ENCODE data around the gene RFC2. TPM values are rescaled to one million over a fixed set of nuclear protein-coding genes. Genes with fewer than 3 reads are reported as not detected.

Gene RFC2
- total RNA-seq, 1 experiment from 2014 or later = 75.6 TPM

DNA sequence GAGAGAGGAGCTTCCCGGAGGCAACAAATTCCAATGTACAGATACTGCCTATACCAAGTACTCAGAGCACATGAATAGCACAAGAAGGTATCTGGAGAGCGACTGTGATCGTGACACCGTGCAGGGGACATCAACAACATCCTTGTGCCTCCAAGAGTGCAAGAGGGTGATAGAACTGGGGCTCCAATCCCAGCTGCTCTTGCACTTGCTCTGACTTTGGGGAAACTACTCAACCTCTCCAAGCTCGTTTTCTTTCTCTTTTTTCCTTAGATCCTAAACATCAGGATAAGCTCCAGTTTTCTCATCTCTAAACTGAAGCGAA, 12.1 kb downstream of the RFC2 start:
- Histone ChIP-seq H4K20me1 (ENCODE audit: insufficient read depth) (no peaks in the 10 kb centered on the region; the same call in 1 of the 2 replicates), H3K27me3 (ENCODE audit: insufficient read depth, low read length) (no peaks in the 10 kb centered on the region), H3K36me3 (ENCODE audit: control insufficient read depth in 1 of 2, insufficient read depth in 2 of 2, low read length in 2 of 2) (peaks cover 31 to 71% of the 10 kb centered on the region in 2 experiments), H3K27ac (ENCODE audit: low read depth, low read length) (no peak overlapping the region), H3K4me3 (replicated peaks in 1 of 2; ENCODE audit: low read depth in 1 of 2, low read length in 2 of 2) (no peak overlapping the region), H3K9me2 (ENCODE audit: insufficient read depth) (no peaks in the 10 kb centered on the region), H3K4me2 (ENCODE audit: low read length) (no peak overlapping the region), H3K9me3 (ENCODE audit: control insufficient read depth in 1 of 2, insufficient read depth in 1 of 2, low read depth in 1 of 2, low read length in 2 of 2) (no peaks in the 10 kb centered on the region), H3K4me1 (ENCODE audit: control insufficient read depth in 1 of 2, insufficient read depth in 2 of 2, low read length in 2 of 2) (no peaks in the 10 kb centered on the region), H2AFZ (ENCODE audit: low read depth, low read length, poor library complexity, severe bottlenecking) (no peak overlapping the region), H3K9ac (ENCODE audit: low read length) (no peak overlapping the region), H3K79me2 (ENCODE audit: insufficient read depth, low read length) (peaks cover 26% of the 10 kb centered on the region)
- no peak for TF ChIP-seq EGR1 (IDR thresholded peaks at IDR 0.05; ENCODE audit: low read depth)
- no peak for DNase-seq (ENCODE audit: low read depth, low spot score)
- ATAC-seq = no peak
- CTCF ChIA-PET = no interaction called here
- intact Hi-C loops (cut with micrococcal nuclease) = no loop called here
- BruUV-seq (replicated peaks) = no TSS peak
- POLR2A ChIA-PET = interaction anchor here (1.5 kb wide), 1 partner anchor 11 kb away, joined by 3 read pairs; no protein-coding TSS in a partner anchor
- RAD21 ChIA-PET (ENCODE audit: low non-redundant PET in 1 of 2, low total read pairs in 2 of 2, uncharacterized antibody in 2 of 2, unreplicated experiment in 2 of 2) = no interaction called here

DNA sequence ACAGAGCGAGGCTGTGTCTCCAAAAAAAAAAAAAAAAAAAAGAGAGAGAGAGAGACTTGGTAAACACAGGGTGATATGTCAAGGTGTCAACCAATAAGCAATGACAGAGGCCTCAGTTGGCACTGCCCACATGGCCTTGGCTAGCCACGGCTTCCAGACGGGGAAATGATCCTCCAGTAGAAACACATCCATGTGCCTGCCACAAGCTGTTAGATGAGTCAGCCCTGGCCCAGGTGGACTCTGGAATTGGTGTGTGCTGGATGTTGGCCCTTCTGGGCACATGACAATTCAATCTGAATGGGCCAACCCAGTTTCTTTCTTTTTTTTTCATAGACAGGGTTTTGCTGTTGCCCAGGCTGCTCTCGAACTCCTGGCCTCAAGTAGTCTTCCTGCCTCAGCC, 13.7 kb downstream of the RFC2 start:
- intact Hi-C loops (cut with micrococcal nuclease) = no loop called here
- Histone ChIP-seq H2AFZ (ENCODE audit: low read depth, low read length, poor library complexity, severe bottlenecking) (no peak overlapping the region), H3K36me3 (ENCODE audit: control insufficient read depth in 1 of 2, insufficient read depth in 2 of 2, low read length in 2 of 2) (peaks cover 39 to 73% of the 10 kb centered on the region in 2 experiments), H3K27me3 (ENCODE audit: insufficient read depth, low read length) (no peaks in the 10 kb centered on the region), H3K4me3 (replicated peaks in 1 of 2; ENCODE audit: low read depth in 1 of 2, low read length in 2 of 2) (no peak overlapping the region), H3K27ac (ENCODE audit: low read depth, low read length) (no peak overlapping the region), H4K20me1 (ENCODE audit: insufficient read depth) (no peaks in the 10 kb centered on the region; the same call in 1 of the 2 replicates), H3K9ac (ENCODE audit: low read length) (no peak overlapping the region), H3K9me3 (ENCODE audit: control insufficient read depth in 1 of 2, insufficient read depth in 1 of 2, low read depth in 1 of 2, low read length in 2 of 2) (no peaks in the 10 kb centered on the region), H3K79me2 (ENCODE audit: insufficient read depth, low read length) (peaks cover 16% of the 10 kb centered on the region; the same call in 1 of the 2 replicates), H3K4me2 (ENCODE audit: low read length) (no peak overlapping the region), H3K9me2 (ENCODE audit: insufficient read depth) (no peaks in the 10 kb centered on the region), H3K4me1 (ENCODE audit: control insufficient read depth in 1 of 2, insufficient read depth in 2 of 2, low read length in 2 of 2) (no peaks in the 10 kb centered on the region)
- ChIA-PET POLR2A (no interaction called here), RAD21 (ENCODE audit: low non-redundant PET in 1 of 2, low total read pairs in 2 of 2, uncharacterized antibody in 2 of 2, unreplicated experiment in 2 of 2) (no interaction called here), CTCF (no interaction called here)
- no peak for DNase-seq (ENCODE audit: low read depth, low spot score)
- BruUV-seq (replicated peaks) = no TSS peak
- ATAC-seq = no peak
- TF ChIP-seq, protein P1, sequence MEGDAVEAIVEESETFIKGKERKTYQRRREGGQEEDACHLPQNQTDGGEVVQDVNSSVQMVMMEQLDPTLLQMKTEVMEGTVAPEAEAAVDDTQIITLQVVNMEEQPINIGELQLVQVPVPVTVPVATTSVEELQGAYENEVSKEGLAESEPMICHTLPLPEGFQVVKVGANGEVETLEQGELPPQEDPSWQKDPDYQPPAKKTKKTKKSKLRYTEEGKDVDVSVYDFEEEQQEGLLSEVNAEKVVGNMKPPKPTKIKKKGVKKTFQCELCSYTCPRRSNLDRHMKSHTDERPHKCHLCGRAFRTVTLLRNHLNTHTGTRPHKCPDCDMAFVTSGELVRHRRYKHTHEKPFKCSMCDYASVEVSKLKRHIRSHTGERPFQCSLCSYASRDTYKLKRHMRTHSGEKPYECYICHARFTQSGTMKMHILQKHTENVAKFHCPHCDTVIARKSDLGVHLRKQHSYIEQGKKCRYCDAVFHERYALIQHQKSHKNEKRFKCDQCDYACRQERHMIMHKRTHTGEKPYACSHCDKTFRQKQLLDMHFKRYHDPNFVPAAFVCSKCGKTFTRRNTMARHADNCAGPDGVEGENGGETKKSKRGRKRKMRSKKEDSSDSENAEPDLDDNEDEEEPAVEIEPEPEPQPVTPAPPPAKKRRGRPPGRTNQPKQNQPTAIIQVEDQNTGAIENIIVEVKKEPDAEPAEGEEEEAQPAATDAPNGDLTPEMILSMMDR (IDR thresholded peaks at IDR 0.05 in 2 of 3, conservative IDR thresholded peaks at IDR 0.05 in 1 of 3; ENCODE audit: borderline replicate concordance in 1 of 3, insufficient read depth in 1 of 3, low read depth in 2 of 3, low read length in 2 of 3) = no peak
- TF ChIP-seq CBX3 (IDR thresholded peaks at IDR 0.05; ENCODE audit: low read depth) = no peak
- no peak for TF ChIP-seq POLR2A (IDR thresholded peaks at IDR 0.05; ENCODE audit: borderline replicate concordance, extremely low read depth, insufficient read depth, insufficient read length)
- TF ChIP-seq, protein P2, sequence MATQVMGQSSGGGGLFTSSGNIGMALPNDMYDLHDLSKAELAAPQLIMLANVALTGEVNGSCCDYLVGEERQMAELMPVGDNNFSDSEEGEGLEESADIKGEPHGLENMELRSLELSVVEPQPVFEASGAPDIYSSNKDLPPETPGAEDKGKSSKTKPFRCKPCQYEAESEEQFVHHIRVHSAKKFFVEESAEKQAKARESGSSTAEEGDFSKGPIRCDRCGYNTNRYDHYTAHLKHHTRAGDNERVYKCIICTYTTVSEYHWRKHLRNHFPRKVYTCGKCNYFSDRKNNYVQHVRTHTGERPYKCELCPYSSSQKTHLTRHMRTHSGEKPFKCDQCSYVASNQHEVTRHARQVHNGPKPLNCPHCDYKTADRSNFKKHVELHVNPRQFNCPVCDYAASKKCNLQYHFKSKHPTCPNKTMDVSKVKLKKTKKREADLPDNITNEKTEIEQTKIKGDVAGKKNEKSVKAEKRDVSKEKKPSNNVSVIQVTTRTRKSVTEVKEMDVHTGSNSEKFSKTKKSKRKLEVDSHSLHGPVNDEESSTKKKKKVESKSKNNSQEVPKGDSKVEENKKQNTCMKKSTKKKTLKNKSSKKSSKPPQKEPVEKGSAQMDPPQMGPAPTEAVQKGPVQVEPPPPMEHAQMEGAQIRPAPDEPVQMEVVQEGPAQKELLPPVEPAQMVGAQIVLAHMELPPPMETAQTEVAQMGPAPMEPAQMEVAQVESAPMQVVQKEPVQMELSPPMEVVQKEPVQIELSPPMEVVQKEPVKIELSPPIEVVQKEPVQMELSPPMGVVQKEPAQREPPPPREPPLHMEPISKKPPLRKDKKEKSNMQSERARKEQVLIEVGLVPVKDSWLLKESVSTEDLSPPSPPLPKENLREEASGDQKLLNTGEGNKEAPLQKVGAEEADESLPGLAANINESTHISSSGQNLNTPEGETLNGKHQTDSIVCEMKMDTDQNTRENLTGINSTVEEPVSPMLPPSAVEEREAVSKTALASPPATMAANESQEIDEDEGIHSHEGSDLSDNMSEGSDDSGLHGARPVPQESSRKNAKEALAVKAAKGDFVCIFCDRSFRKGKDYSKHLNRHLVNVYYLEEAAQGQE (IDR thresholded peaks at IDR 0.05; ENCODE audit: low read depth) = no peak
- TF ChIP-seq EZH2phosphoT487 (IDR thresholded peaks at IDR 0.05; ENCODE audit: borderline replicate concordance) = no peak
- TF ChIP-seq SRF (IDR thresholded peaks at IDR 0.05; ENCODE audit: low read depth) = no peak
- no peak for TF ChIP-seq JUND (IDR thresholded peaks at IDR 0.05)
- no peak for TF ChIP-seq SIN3A (IDR thresholded peaks at IDR 0.05; ENCODE audit: low read depth)
- no peak for TF ChIP-seq RAD21 (IDR thresholded peaks at IDR 0.05; ENCODE audit: low read depth)
- no peak for TF ChIP-seq ZNF274 (IDR thresholded peaks at IDR 0.05; ENCODE audit: low read depth, low read length)
- no peak for TF ChIP-seq ELF1 (IDR thresholded peaks at IDR 0.05; ENCODE audit: borderline replicate concordance, low read depth)
- no peak for TF ChIP-seq FOSL1 (IDR thresholded peaks at IDR 0.05; ENCODE audit: low read depth)
- no peak for TF ChIP-seq TCF7L2 (IDR thresholded peaks at IDR 0.05; ENCODE audit: borderline replicate concordance, extremely low read depth, insufficient read depth, insufficient read length)
- TF ChIP-seq, protein P3, sequence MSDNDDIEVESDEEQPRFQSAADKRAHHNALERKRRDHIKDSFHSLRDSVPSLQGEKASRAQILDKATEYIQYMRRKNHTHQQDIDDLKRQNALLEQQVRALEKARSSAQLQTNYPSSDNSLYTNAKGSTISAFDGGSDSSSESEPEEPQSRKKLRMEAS (IDR thresholded peaks at IDR 0.05) = no peak
- TF ChIP-seq CEBPB (IDR thresholded peaks at IDR 0.05; ENCODE audit: low read depth) = no peak
